ENCODE measurements around the gene GIT1.

Gene GIT1

DNA sequence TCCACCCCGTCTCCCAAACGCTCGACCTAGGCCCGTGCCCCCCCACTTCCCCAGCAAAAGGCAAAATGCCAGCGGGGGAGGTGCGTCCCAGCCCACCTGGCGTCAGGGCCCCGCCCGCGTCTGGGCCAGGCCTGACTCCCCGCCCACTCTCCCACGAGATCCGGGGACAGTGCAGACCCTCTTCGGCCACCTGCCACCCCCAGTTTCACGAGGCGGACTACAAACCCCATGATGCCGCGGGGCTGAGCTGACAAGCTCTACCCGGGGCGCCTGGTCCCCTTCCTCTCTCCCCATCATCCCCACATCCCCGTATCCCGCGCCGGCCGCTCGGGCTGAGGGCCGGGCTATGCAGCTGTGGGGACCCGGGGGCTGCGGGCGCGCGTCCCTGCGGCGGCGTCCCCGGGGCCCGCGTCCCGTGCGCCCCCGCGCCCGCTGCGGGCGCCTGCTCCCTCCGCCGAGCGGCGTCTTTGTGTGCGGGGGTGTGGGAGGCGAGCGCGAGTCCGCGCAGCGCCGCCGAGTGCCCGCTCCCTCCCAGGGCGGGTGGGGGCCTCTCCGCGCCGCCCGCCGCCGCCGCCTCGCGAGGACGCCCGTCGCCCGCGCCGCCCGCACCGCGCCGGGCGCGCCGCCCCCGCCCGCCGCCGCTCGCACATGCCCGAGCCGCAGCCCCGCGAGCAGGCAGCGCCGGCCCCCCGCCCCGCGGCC is 3.6 kb upstream of the GIT1 start, which contains the start of gene ANKRD13B:
Gene ANKRD13B (plus strand): TSS at position 283 of the 702 bp plus-strand sequence. CDS start 490 bp downstream, outside the sequence.
- DNase-seq = no peak

DNA sequence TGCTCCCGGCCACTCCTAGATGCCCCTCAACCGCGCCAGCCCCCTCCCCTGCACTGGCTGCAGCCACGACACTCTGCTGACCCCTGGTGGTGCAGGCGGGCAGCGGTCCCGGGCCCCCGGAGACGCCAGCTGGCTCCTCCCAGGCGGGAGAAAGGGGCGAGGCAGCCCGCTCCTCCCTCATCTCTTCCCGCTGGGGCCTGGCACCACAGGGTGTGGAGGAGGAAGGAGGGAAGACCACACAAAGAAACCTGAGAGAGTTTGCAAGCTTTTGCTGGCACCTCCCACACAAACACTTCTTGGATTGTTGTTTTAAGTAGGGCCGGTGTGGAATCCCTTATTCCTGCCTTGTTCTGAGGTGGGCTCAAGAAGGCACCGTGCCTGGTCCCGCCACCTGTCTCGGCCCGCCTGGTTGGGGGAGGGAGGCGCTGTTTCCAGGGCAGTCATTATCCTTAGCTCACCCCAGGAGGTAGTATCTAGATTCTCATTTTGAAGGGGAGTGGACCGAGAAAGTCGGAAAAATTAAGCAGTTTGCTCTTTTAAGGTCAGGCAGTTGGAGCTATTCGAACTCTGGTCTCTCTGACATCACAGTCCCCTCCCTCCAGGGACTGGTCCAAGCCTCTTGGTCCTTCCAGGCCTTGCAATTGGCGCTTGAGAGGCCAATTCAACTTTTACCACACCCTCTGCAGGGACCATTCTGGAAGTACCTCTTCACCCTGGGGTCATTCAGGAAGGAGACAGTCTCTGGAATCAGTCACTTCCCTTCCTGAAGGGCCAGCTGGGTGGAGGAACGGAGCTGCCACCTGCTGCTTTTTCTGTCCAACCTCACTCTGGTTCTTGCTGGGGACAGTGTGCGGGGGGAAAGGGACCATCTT is 2.5 kb upstream of the GIT1 start:
- peak; percentile 80 for DNase-seq

DNA sequence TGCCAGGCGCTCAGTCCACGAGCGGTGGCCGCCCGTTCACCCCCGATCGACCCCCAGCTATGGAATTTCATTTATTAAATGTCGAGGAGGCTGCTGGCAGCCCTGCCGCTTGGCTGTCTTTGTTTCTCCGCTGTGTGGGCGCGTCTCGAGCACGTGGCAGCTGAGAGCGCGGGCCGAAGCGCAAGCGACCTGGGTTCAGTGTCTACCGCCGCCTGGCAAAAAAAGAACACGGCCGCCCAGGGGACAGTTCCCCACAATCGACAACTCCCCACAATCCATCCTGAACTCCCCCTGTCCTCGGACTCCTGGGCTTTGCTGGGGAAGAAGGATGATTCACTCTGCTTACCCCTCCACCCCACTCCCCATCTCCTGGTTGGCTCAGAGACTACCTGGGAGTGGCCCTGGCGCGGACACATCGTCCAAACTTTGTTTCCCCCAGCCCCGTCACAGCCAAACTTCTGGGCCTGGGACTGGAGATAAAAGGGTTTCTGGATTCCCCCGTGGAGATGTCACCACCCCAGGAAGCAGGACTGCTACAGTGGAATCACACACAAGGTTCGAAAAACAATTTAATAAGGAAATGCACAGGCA is 1.8 kb upstream of the GIT1 start:
- DNase-seq = no peak

DNA sequence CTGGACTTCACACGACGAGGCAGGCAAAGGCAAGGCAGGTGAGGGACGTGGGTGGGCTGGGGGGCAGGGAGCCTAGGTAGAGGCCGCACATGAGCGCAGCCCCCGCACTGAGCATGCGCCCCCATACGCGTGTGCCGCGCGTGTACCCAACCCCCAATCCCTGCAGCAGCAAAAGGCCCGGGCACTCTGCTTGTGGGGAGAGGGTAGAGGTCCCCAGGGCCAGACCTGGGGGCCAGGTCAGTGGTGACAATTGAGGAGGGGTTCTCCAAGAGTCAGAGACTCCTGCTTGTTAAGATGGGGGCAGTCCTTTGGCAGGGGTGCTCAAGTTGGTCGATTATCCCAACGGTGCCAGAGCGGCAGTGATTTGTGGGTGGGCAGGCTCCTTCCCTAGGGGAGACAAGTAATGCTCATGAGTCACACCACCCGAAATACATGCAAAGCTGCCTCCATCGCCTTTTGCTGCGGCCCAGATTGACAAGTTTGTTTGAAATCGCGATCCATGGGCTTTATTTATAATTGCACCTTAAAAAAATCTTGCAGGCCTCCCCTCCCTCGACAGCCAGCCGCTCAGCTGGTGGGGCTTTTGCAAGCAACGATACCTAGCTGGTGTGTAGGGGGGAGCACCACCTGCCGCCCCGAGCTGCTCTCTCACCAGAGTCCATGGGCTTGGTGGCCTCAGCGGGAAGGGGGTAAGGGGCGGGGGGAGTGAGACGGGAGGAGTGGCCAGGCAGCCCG is 1.1 kb upstream of the GIT1 start:
- no peak for DNase-seq

DNA sequence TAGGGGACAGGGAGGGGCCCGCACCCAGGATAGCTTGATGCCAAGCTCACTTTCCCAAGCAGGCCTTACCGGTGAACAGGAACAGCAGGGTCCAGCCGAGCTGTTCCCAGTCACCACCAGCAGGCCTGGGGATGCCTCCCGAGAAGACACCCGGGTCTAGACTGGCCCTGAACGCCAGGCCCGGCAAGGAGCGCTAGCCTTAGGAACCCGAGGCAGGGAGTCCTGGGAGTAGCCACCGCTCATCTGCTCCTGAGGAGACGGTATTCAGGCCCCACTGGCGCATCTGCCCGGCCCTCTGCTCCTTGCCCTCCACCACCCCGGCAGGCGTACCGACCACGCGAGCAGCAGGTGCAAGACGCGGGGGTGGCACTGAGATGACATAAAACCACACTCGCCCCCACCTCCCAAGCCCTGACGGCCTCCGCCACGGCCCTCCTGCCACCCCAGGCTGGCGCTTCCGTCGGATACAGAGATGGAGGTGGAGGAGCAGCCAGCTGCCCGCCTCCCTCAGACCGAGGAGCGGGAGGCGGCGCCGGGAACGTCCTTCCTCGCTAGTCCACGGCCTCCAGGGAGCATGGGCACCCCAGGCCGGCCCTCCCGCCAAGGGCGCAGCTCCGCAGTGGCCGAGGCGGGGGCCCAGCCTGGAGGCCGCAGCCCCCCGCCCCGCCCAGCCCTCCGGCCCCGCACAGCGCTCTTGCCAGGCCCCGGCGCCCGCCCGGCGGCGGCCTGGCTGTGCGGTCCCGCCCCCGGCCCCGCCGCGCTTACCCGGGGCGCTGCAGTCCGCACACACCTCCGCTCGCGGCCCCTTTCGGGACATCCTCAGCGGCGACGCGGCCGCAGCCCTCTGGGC is 661 bp downstream of the GIT1 start:
- peak; percentile 62 for DNase-seq

DNA sequence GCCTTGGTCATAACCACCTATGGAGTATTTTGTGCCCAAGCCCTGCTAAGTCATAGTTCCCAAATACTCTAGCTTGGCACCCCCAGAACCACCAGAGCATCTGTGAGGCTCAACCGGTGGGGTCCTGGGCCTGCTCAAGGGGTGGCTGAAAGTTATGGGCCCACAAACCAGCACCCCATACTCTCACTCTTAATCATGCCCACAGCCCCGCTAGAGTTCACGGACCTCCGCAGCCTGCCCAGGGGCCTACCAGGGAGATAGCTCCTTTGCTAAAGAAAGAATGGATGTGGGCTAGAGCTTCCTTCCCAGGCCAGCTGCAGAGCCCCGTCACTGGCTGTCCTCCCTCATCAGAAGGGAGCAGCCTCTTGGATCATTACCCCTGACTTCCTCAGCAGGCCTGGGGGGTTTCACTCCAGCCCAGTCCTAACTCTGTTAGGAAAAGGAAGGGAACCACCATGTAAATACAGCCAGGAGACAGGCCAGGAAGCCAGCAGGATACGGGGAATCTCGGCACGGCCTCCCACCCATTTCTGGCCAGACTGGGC is 1.4 kb downstream of the GIT1 start:
- no peak for DNase-seq

DNA sequence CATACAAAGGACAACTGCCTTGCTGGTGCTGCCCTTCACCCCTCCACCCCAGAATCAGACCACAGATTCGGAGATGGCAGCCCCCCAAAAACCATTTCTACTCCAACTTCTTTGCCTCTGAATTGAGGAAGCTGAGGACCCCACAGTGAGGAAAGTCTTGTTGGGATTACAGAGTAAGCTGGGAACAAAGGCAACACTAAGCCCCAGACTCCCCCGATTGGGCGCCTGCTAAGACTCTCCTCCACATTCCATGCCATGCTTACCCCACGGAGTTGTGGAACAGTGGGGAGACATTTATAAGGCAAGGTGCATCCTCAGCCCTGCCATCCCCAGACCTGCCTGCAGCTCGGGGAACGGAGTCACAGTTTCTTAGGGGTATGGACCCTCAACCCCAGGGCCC is 1.9 kb downstream of the GIT1 start:
- no peak for DNase-seq

- DNase-seq = no peak
Observed at GRCh38 chr17:29586676-29587469, 2.6 kb downstream of the GIT1 start.

DNA sequence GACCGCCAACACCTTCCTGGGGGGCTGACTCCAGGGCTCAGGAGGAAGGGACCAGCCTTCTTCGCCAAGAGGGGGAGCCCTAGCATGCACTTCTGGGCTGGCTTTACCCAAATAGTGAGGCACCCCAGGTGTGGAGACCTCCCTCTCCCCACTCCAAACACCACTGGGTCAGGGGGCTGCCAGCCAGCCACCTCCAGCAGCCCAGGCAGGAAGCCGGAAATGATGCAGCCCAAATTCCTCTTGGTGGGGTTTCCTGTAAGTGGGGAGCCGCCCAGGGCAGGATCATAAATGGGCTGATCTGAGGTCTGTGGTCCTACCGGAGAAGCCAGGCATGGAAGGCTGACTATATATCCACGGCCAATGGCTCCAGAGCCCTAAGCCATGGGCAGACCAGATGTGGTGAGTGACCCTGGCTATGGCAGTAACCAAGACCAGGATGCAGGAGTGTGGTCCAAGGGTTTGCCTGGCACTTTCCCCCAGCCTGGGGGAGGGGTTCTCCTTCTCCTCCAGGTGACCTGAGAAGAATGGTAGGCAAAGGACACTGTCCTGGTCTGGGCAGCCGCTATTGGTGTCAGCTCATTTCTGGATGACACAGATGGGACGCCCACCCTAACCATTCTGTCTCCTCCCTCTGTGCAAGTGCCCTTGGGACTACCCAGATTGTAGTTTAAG is 4.2 kb downstream of the GIT1 start:
- no peak for DNase-seq

DNA sequence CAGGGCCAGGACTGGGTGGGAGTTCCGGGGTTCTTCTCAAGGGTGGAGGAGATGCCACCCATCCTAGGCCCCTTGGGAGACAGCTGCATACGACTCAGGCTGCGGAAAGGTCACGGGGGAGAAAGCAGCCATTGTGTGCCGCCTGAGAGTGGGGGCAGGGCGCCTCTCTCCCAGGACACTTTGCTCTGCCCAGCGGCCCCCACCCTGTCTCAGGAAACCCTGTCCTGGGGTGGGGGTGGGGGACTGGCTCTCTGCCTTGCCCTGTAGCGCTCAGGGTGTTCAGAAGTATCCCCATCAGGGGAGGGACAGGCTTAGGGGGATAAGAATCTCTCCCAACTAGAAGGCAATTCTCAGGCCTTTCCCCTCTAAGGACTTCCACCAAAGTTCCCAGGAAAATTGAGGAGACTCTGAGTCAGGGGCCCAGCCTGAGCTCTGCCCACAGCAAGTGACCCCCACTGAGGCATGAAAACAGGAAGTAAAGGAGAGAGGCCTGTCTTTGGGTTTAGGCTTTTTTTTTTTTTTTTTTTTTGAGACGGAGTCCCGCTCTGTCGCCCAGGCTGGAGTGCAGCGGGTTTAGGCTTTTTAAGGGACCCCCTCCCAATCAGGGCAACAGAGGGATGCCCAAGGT is 4.9 kb downstream of the GIT1 start:
- DNase-seq = no peak

- no peak for DNase-seq
Observed at GRCh38 chr17:29583324-29584248, 5.9 kb downstream of the GIT1 start.

- no peak for DNase-seq
Observed at GRCh38 chr17:29582772-29583171, 6.7 kb downstream of the GIT1 start.

- DNase-seq = no peak
Observed at GRCh38 chr17:29582254-29582765, 7.1 kb downstream of the GIT1 start.

GRCh38 chr17:29581583-29582253 is 7.7 kb downstream of the GIT1 start:
- no peak for DNase-seq

DNA sequence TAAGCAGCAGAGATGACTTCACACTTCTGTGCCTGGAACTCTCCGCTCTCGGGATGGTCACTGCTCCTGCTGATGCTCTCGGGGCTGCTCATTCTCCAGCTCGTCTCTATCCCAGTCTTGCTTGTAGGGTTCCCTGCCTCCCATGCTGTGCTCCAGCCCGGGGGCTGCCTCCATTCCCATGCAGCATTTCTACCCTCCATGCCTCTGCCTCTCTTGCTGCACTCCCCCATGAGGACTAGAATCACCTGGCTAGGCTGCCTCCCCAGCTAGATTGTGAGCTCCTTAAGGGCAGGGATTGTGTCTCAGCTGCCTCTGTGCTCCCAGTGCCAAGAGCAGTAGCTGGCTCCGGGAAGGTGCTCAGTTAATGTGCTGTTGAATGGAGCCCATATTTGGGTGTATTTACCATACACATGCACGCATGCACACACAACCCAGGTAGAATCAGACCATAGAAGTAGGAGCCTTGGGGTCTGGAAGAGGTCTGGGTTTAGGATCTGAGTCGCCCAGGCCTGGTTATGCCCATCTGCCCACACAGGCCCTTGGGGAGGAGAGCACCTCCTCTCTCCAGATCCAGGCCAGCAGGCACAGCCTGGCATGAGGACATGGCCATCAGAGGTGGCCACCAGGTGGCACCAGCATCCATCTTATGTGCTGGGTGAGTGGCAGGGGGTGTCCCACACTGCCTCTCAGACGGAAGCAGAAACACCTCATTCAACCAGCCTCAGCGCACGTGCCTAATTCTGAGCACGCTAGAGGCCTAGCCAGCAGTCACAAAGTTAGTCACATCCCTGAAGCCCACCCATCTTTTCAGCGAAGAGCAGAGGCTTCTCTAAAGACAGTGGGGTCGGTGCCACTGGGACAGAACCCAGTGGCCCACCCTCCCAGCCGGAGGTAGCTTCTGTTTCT is 9.3 kb downstream of the GIT1 start:
- peak; percentile 89 for DNase-seq

DNA sequence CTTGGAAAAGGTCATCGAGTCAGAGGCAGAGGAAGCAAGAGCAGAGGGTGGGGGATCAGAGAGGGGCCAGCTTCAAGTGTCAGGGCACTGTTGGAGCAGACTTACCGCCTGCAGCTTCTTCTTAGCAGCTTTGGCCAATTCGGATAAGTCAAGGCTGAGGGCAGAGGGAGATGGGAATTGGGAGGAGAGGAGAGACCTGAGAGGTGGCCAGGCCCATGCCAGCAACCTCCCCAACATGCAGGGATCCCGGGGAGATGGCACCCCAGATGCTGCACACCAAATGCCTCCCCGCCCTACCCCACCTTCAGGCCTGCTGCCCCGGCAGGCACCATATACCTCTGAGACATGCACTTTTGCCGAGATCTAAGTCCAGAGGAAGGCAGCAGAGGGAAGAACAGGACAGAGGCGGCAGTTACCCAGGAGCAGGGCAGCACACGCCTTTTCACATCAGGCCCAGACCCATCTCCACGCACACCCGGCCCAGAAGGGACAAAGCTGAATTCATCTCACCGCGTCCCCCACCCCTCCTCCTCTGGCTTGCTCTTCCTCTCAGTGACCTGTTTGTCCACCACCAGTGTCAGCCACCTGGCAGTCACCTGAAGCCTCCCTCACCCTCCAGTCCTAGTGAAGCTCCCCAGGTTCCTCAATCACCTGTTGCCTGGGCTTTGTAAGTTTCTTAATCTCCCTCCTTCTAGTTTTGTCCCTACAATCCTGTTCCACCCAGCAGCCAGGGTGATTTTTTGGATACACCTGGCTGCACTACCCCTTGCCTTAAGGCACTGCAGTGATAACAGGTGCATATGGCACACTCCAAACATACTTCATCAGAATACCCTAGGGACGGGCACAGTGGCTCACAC is 10.6 kb downstream of the GIT1 start:
- DNase-seq = no peak
